PC-9 (cell line): ENCODE data around the gene SMIM28.

Experiments used
- CTCF ChIP-seq: fragments of 200-600 bp; sonication (generic); conservative IDR thresholded peaks from 2 replicates; pipeline ENCODE4 v1.6.1; 2017; ENCODE audit warnings: mixed run types, antibody characterized with exemption, mild to moderate bottlenecking, moderate library complexity
- EZH2 ChIP-seq: fragments of 200-600 bp; sonication (generic); IDR thresholded peaks from 2 replicates; pipeline ENCODE4 v1.8.0; 2017; ENCODE audit warnings: antibody characterized with exemption, low read depth

- TF ChIP-seq CTCF: no peak
- no peak for TF ChIP-seq EZH2
These were observed 6.1 kb downstream of the SMIM28 start for GRCh38 chr6:138383776-138384175.
